Kidney (tissue), 14 donors: ENCODE measurements around the gene RAPGEF4. TPM values are rescaled to one million over a fixed set of nuclear protein-coding genes. Genes with fewer than 3 reads are reported as not detected.

ENCODE experiments used
- DNase-seq, 5 donors: peaks; one replicate each; pipeline ENCODE4 v3.0.0-alpha.2; 2013 to 2020
- FAIRE-seq: peaks from 2 replicates; lab custom pipeline; 2012; peaks lifted over from hg19 to GRCh38; lab: Jason Lieb, UNC
- H3K27ac ChIP-seq, 2 donors: one replicate each; pipeline ENCODE4 v1.7.0; 2013; ENCODE audit warnings: low read depth in 2 of 2, low read length in 2 of 2, inconsistent platforms in 1 of 2
- H3K27me3 ChIP-seq: one replicate; pipeline ENCODE4 v1.7.1; 2013; ENCODE audit warnings: low read length, inconsistent platforms; ENCODE audit not compliant: control insufficient read depth, insufficient read depth
- H3K36me3 ChIP-seq, 3 donors: one replicate each; pipeline versions ENCODE4 v1.7.0 to v1.7.1; 2013; ENCODE audit warnings: low read length in 3 of 3, control low read depth in 1 of 3, inconsistent platforms in 1 of 3; ENCODE audit not compliant: insufficient read depth in 3 of 3, control insufficient read depth in 2 of 3
- H3K4me1 ChIP-seq, 3 donors: one replicate each; pipeline versions ENCODE4 v1.7.0 to v1.7.1; 2013; ENCODE audit warnings: low read length in 3 of 3, inconsistent platforms in 1 of 3, low read depth in 1 of 3; ENCODE audit not compliant: control insufficient read depth in 2 of 3, insufficient read depth in 2 of 3
- H3K4me3 ChIP-seq, 3 donors: one replicate each; pipeline versions ENCODE4 v1.7.0 to v1.8.1; 2013; ENCODE audit warnings: low read length in 3 of 3, control low read depth in 1 of 3, inconsistent platforms in 1 of 3
- H3K9ac ChIP-seq, 3 donors: one replicate each; pipeline versions ENCODE4 v1.7.0 to v1.7.1; 2013; ENCODE audit warnings: low read length in 3 of 3, control low read depth in 1 of 3, inconsistent platforms in 1 of 3
- H3K9me3 ChIP-seq, 3 donors: one replicate each; pipeline versions ENCODE4 v1.7.0 to v1.7.1; 2013; ENCODE audit warnings: low read length in 3 of 3, control low read depth in 1 of 3, inconsistent platforms in 1 of 3; ENCODE audit not compliant: control insufficient read depth in 2 of 3, insufficient read depth in 1 of 3
- CTCF ChIP-seq: IDR thresholded peaks from 3 replicates; pipeline ENCODE4 v1.5.1; 2012; ENCODE audit warnings: mild to moderate bottlenecking, moderate library complexity, borderline replicate concordance; ENCODE audit not compliant: insufficient read depth; ENCODE audit errors: extremely low read depth
- intact Hi-C: fragments of 100-400 bp; cut with DNase I; formaldehyde crosslinking; loops from one replicate; pipeline ENCODE4 v1.11.1; 2022
- polyA plus RNA-seq: library from polyadenylated mRNA; stranded (reverse); fragments of 350-450 nt; fragmentation: Illumina TruSeq; extraction: RNeasy Lipid Tissue Mini Kit (QIAGEN cat#74804); gene quantifications from one replicate; pipeline ENCODE4 v1.2.3, GENCODE V29; 2014; ENCODE audit warnings: low read depth, low replicate concordance; ENCODE audit not compliant: insufficient read depth
- total RNA-seq: library from RNA; stranded (reverse); fragmentation: NEBNext Ultra II Directional; extraction: Animal tissue kit (Norgen Biotek cat#: 25700); gene quantifications from one replicate; pipeline ENCODE4 v1.2.1, GENCODE V29; 2021
- donor health status: control.
- donor health status: control.
- donor health status: control.
- donor health status: control.
- donor health status: control.
- donor health status: DM: yes; HTN: yes; CAD: no.
- donor health status: Normal renal cell carcinoma (clear cell type).

RAPGEF4 gene
- total and polyA plus RNA-seq, 2 donors from 2014 or later = 3.8 to 13.6 TPM

- no peaks in the 10 kb centered on the region for H3K27me3 ChIP-seq
- no peak for TF ChIP-seq CTCF
- H3K9ac ChIP-seq = no peak overlapping the region
- no peaks in the 10 kb centered on the region for H3K9me3 ChIP-seq
- no peak for DNase-seq
- no peak for FAIRE-seq
- no peak overlapping the region for H3K4me3 ChIP-seq
- H3K36me3 ChIP-seq = no peaks in the 10 kb centered on the region
- intact Hi-C loops = no loop called here
- peaks cover 0 to 10% (median 4%) of the 10 kb centered on the region in 3 donors for H3K4me1 ChIP-seq
- no peak overlapping the region for H3K27ac ChIP-seq
Observed at GRCh38 chr2:172924097-172924660, 188.5 kb downstream of the RAPGEF4 start.

- no peak overlapping the region for H3K27ac ChIP-seq
- intact Hi-C loops = no loop called here
- no peaks in the 10 kb centered on the region for H3K27me3 ChIP-seq
- DNase-seq = no peak
- H3K4me3 ChIP-seq = no peak overlapping the region
- FAIRE-seq = no peak
- TF ChIP-seq CTCF = no peak
- peaks cover 0 to 10% (median 4%) of the 10 kb centered on the region in 3 donors for H3K4me1 ChIP-seq
- H3K9me3 ChIP-seq = no peaks in the 10 kb centered on the region
- H3K9ac ChIP-seq = no peak overlapping the region
- H3K36me3 ChIP-seq = no peaks in the 10 kb centered on the region
Observed at GRCh38 chr2:172925600-172925999, 190.0 kb downstream of the RAPGEF4 start.

GRCh38 chr2:172926785-172927640 is 191.4 kb downstream of the RAPGEF4 start:
- FAIRE-seq = no peak
- H3K27me3 ChIP-seq = no peaks in the 10 kb centered on the region

More at GRCh38 chr2:172926785-172927640, 191.4 kb downstream of the RAPGEF4 start:
- Histone ChIP-seq H3K27ac (peak overlapping the region in 1 of 2 donors; percentile 8), H3K4me1 (peaks cover 0 to 12% (median 8%) of the 10 kb centered on the region in 3 donors), H3K4me3 (no peak overlapping the region), H3K9me3 (no peaks in the 10 kb centered on the region), H3K9ac (no peak overlapping the region), H3K36me3 (no peaks in the 10 kb centered on the region)
- DNase-seq = no peak
- no peak for TF ChIP-seq CTCF
- intact Hi-C loops = no loop called here
